GM19455 (cell line): ENCODE results near the gene HGS.

Source experiments
- ATAC-seq: cut with Tn5 transposase; IDR thresholded peaks from one replicate; pipeline ENCODE4 v1.9.1; 2021; ENCODE audit not compliant: unreplicated experiment

HGS gene

GRCh38 chr17:81685108-81685507 is 1.3 kb downstream of the HGS start:
- ATAC-seq = no peak

- no peak for ATAC-seq
These were observed 2.8 kb downstream of the HGS start for GRCh38 chr17:81686614-81687013.

- no peak for ATAC-seq
These were observed 4.1 kb downstream of the HGS start for GRCh38 chr17:81687770-81688541.

- no peak for ATAC-seq
These were observed 4.8 kb downstream of the HGS start for GRCh38 chr17:81688616-81689015.

- no peak for ATAC-seq
These were observed 6.3 kb downstream of the HGS start for GRCh38 chr17:81690066-81690465.

GRCh38 chr17:81690549-81690948 is 6.7 kb downstream of the HGS start:
- ATAC-seq = no peak

GRCh38 chr17:81691196-81691595 is 7.4 kb downstream of the HGS start:
- ATAC-seq = no peak

- no peak for ATAC-seq
These were observed 7.8 kb downstream of the HGS start for GRCh38 chr17:81691608-81692007.

GRCh38 chr17:81693509-81694210 is 9.8 kb downstream of the HGS start:
- no peak for ATAC-seq

- ATAC-seq = no peak
These were observed 11.0 kb downstream of the HGS start for GRCh38 chr17:81694810-81695209.

GRCh38 chr17:81695211-81695610 is 11.4 kb downstream of the HGS start:
- no peak for ATAC-seq

GRCh38 chr17:81695801-81696200 is 12.0 kb downstream of the HGS start:
- ATAC-seq = no peak

- ATAC-seq = no peak
These were observed 12.6 kb downstream of the HGS start for GRCh38 chr17:81696218-81696941.

GRCh38 chr17:81697261-81698044 is 13.6 kb downstream of the HGS start:
- no peak for ATAC-seq

- ATAC-seq = no peak
These were observed 16.8 kb downstream of the HGS start for GRCh38 chr17:81700353-81701287.

GRCh38 chr17:81701288-81702071 is 17.7 kb downstream of the HGS start:
- ATAC-seq = no peak

- ATAC-seq = peak; percentile 77
These were observed 19.3 kb downstream of the HGS start, which contains the start of gene MRPL12 for GRCh38 chr17:81702934-81703746. TSS of gene MRPL12 (plus strand) at chr17:81703367. CDS start at chr17:81703502, 135 bp downstream.
